HUES64 (cell line): ENCODE results near the gene PEPD.

Experiments used
- H3K27ac ChIP-seq: 2 replicates; pipeline ENCODE4 v1.7.0; 2013; ENCODE audit warnings: low read depth, low read length, inconsistent platforms
- H3K27me3 ChIP-seq: 2 replicates; pipeline ENCODE4 v1.6.1; 2013; ENCODE audit warnings: mild to moderate bottlenecking, low read length; ENCODE audit not compliant: insufficient read depth
- H3K36me3 ChIP-seq: 2 replicates; pipeline ENCODE4 v1.6.1; 2013; ENCODE audit warnings: mild to moderate bottlenecking, low read length; ENCODE audit not compliant: insufficient read depth
- H3K4me1 ChIP-seq: 2 replicates; pipeline ENCODE4 v1.6.1; 2013; ENCODE audit warnings: mild to moderate bottlenecking, low read length, moderate library complexity; ENCODE audit not compliant: insufficient read depth
- H3K4me3 ChIP-seq: 2 replicates; pipeline ENCODE4 v1.5.1; 2013; ENCODE audit warnings: mild to moderate bottlenecking, low read length, moderate library complexity
- H3K9ac ChIP-seq: 2 replicates; pipeline ENCODE4 v1.6.1; 2013; ENCODE audit warnings: mild to moderate bottlenecking, low read depth, low read length
- H3K9me3 ChIP-seq: 2 replicates; pipeline ENCODE4 v1.6.1; 2013; ENCODE audit warnings: low read depth, low read length; ENCODE audit not compliant: insufficient read depth
- WGBS: fragments of 150-250, 120-280 bp; methylation state at CpG from one replicate; pipeline ENCODE4 v1.1.7; 2013; ENCODE audit warnings: missing lambda C conversion rate; 5-methylcytosine and 5-hydroxymethylcytosine counted together

The PEPD gene

GRCh38 chr19:33443638-33444561 is 77.7 kb downstream of the PEPD start:
- WGBS: 90% methylated on average over 31 of the region's 32 CpGs
- Histone ChIP-seq H3K27ac (no peak overlapping the region), H3K4me3 (no peak overlapping the region), H3K9me3 (no peaks in the 10 kb centered on the region), H3K4me1 (no peaks in the 10 kb centered on the region), H3K27me3 (no peaks in the 10 kb centered on the region), H3K36me3 (no peaks in the 10 kb centered on the region), H3K9ac (no peak overlapping the region)

GRCh38 chr19:33442706-33443105 is 78.9 kb downstream of the PEPD start:
- Histone ChIP-seq H3K4me3 (no peak overlapping the region), H3K9me3 (no peaks in the 10 kb centered on the region), H3K27ac (no peak overlapping the region), H3K27me3 (no peaks in the 10 kb centered on the region), H3K36me3 (no peaks in the 10 kb centered on the region), H3K4me1 (no peaks in the 10 kb centered on the region), H3K9ac (no peak overlapping the region)
- WGBS: 96% methylated on average over 9 of the region's 9 CpGs

GRCh38 chr19:33441828-33442227 is 79.8 kb downstream of the PEPD start:
- 97% methylated on average over 3 of the region's 3 CpGs for WGBS
- H3K4me1 ChIP-seq: no peaks in the 10 kb centered on the region
- no peaks in the 10 kb centered on the region for H3K9me3 ChIP-seq
- H3K27ac ChIP-seq: no peak overlapping the region
- H3K27me3 ChIP-seq: no peaks in the 10 kb centered on the region
- no peak overlapping the region for H3K4me3 ChIP-seq
- no peak overlapping the region for H3K9ac ChIP-seq
- H3K36me3 ChIP-seq: no peaks in the 10 kb centered on the region

GRCh38 chr19:33441277-33441699 is 80.3 kb downstream of the PEPD start:
- Histone ChIP-seq H3K9me3 (no peaks in the 10 kb centered on the region), H3K36me3 (no peaks in the 10 kb centered on the region), H3K27ac (no peak overlapping the region), H3K4me3 (no peak overlapping the region), H3K9ac (no peak overlapping the region), H3K27me3 (no peaks in the 10 kb centered on the region), H3K4me1 (no peaks in the 10 kb centered on the region)
- 96% methylated on average over 11 of the region's 11 CpGs for WGBS

GRCh38 chr19:33440682-33441081 is 80.9 kb downstream of the PEPD start:
- H3K27me3 ChIP-seq: no peaks in the 10 kb centered on the region
- no peak overlapping the region for H3K27ac ChIP-seq
- no peaks in the 10 kb centered on the region for H3K9me3 ChIP-seq
- H3K4me1 ChIP-seq: no peaks in the 10 kb centered on the region
- no peak overlapping the region for H3K9ac ChIP-seq
- no peaks in the 10 kb centered on the region for H3K36me3 ChIP-seq
- H3K4me3 ChIP-seq: no peak overlapping the region
- WGBS: 93% methylated on average over 7 of the region's 7 CpGs

- H3K27me3 ChIP-seq: no peaks in the 10 kb centered on the region
- WGBS: 88% methylated on average over 6 of the region's 6 CpGs
Measured at GRCh38 chr19:33440241-33440640, 81.3 kb downstream of the PEPD start.

GRCh38 chr19:33438987-33439781 is 82.4 kb downstream of the PEPD start:
- H3K9ac ChIP-seq: no peak overlapping the region
- H3K36me3 ChIP-seq: no peaks in the 10 kb centered on the region
- WGBS: 92% methylated on average over 16 of the region's 16 CpGs
- H3K4me1 ChIP-seq: no peaks in the 10 kb centered on the region
- H3K9me3 ChIP-seq: no peaks in the 10 kb centered on the region
- H3K4me3 ChIP-seq: no peak overlapping the region
- no peak overlapping the region for H3K27ac ChIP-seq
- no peaks in the 10 kb centered on the region for H3K27me3 ChIP-seq

More at GRCh38 chr19:33440241-33440640, 81.3 kb downstream of the PEPD start:
- Histone ChIP-seq H3K9me3 (no peaks in the 10 kb centered on the region), H3K36me3 (no peaks in the 10 kb centered on the region), H3K4me3 (no peak overlapping the region), H3K4me1 (no peaks in the 10 kb centered on the region), H3K27ac (no peak overlapping the region), H3K9ac (no peak overlapping the region)

- H3K4me3 ChIP-seq: no peak overlapping the region
- 95% methylated on average over 11 of the region's 11 CpGs for WGBS
- H3K27me3 ChIP-seq: no peaks in the 10 kb centered on the region
- no peaks in the 10 kb centered on the region for H3K9me3 ChIP-seq
- no peak overlapping the region for H3K27ac ChIP-seq
- H3K9ac ChIP-seq: no peak overlapping the region
- H3K36me3 ChIP-seq: no peaks in the 10 kb centered on the region
- no peaks in the 10 kb centered on the region for H3K4me1 ChIP-seq
Measured at GRCh38 chr19:33437821-33438671, 83.5 kb downstream of the PEPD start.

GRCh38 chr19:33437393-33437820 is 84.2 kb downstream of the PEPD start:
- no peak overlapping the region for H3K27ac ChIP-seq
- H3K9me3 ChIP-seq: no peaks in the 10 kb centered on the region
- H3K4me3 ChIP-seq: no peak overlapping the region
- H3K27me3 ChIP-seq: no peaks in the 10 kb centered on the region
- H3K36me3 ChIP-seq: no peaks in the 10 kb centered on the region
- no peak overlapping the region for H3K9ac ChIP-seq
- H3K4me1 ChIP-seq: no peaks in the 10 kb centered on the region
- 97% methylated on average over 10 of the region's 11 CpGs for WGBS

GRCh38 chr19:33436360-33437345 is 84.9 kb downstream of the PEPD start:
- no peaks in the 10 kb centered on the region for H3K27me3 ChIP-seq
- 93% methylated on average over 22 of the region's 22 CpGs for WGBS

More at GRCh38 chr19:33436360-33437345, 84.9 kb downstream of the PEPD start:
- Histone ChIP-seq H3K9me3 (no peaks in the 10 kb centered on the region), H3K36me3 (no peaks in the 10 kb centered on the region), H3K9ac (no peak overlapping the region), H3K27ac (no peak overlapping the region), H3K4me3 (no peak overlapping the region), H3K4me1 (no peaks in the 10 kb centered on the region)
